Hepatocyte (in vitro differentiated cells): ENCODE results near the gene PSMG4. TPM values are rescaled to one million over a fixed set of nuclear protein-coding genes. Genes with fewer than 3 reads are reported as not detected.

Source experiments
- DNase-seq: peaks from one replicate; pipeline ENCODE4 v3.0.0-alpha.2; 2016; ENCODE audit warnings: low spot score
- H2AFZ ChIP-seq: fragments of 200-600 bp; sonication (generic); 2 replicates; pipeline ENCODE4 v1.6.0; 2016; ENCODE audit warnings: antibody characterized with exemption, mild to moderate bottlenecking
- H3K27ac ChIP-seq: fragments of 200-600 bp; sonication (generic); 2 replicates; pipeline ENCODE4 v1.5.1; 2016; ENCODE audit warnings: mild to moderate bottlenecking
- H3K27me3 ChIP-seq: fragments of 200-600 bp; sonication (generic); 2 replicates; pipeline ENCODE4 v1.6.1; 2016
- H3K36me3 ChIP-seq: fragments of 200-600 bp; sonication (generic); replicated peaks from 2 replicates; pipeline ENCODE4 v1.5.1; 2016; ENCODE audit warnings: low read depth; ENCODE audit not compliant: insufficient read depth
- H3K4me1 ChIP-seq: fragments of 200-600 bp; sonication (generic); 2 replicates; pipeline ENCODE4 v1.5.1; 2016; ENCODE audit warnings: mild to moderate bottlenecking, moderate library complexity; ENCODE audit not compliant: insufficient read depth
- H3K4me2 ChIP-seq: fragments of 200-600 bp; sonication (generic); 2 replicates; pipeline ENCODE4 v1.6.0; 2016
- H3K4me3 ChIP-seq: fragments of 200-600 bp; sonication (generic); 2 replicates; pipeline ENCODE4 v1.5.1; 2016; ENCODE audit warnings: mild to moderate bottlenecking
- H3K79me2 ChIP-seq: fragments of 200-600 bp; sonication (generic); 2 replicates; pipeline ENCODE4 v1.6.0; 2017; ENCODE audit warnings: mild to moderate bottlenecking
- H3K9me2 ChIP-seq: fragments of 200-600 bp; sonication (generic); replicated peaks from 2 replicates; pipeline ENCODE4 v1.6.0; 2017; ENCODE audit warnings: mild to moderate bottlenecking; ENCODE audit not compliant: insufficient read depth
- H3K9me3 ChIP-seq: fragments of 200-600 bp; sonication (generic); 2 replicates; pipeline ENCODE4 v1.5.1; 2016; ENCODE audit warnings: low read depth, mild to moderate bottlenecking
- H4K20me1 ChIP-seq: fragments of 200-600 bp; sonication (generic); 2 replicates; pipeline ENCODE4 v1.6.0; 2016; ENCODE audit warnings: mild to moderate bottlenecking; ENCODE audit not compliant: insufficient read depth, poor library complexity, severe bottlenecking
- EZH2 ChIP-seq: fragments of 200-600 bp; sonication (generic); IDR thresholded peaks from 2 replicates; pipeline ENCODE4 v1.6.1; 2016; ENCODE audit warnings: antibody characterized with exemption, mild to moderate bottlenecking, borderline replicate concordance
- EZH2phosphoT487 ChIP-seq: fragments of 200-600 bp; sonication (generic); IDR thresholded peaks from one replicate; pipeline ENCODE4 v1.6.1; 2018; ENCODE audit warnings: antibody characterized with exemption, mild to moderate bottlenecking, low read depth, moderate library complexity; ENCODE audit not compliant: unreplicated experiment, severe bottlenecking
- WGBS: methylation state at CpG from one replicate; pipeline ENCODE4 v1.1.6; 2016; ENCODE audit warnings: low lambda C conversion rate; ENCODE audit errors: missing lambda C conversion rate; 5-methylcytosine and 5-hydroxymethylcytosine counted together
- polyA plus RNA-seq: library from polyadenylated mRNA; unstranded; fragments of >200 nt; fragmentation: Nextera tagmentation; extraction: Ambion mirVana; gene quantifications from 2 replicates; pipeline ENCODE4 v1.2.1, GENCODE V29; 2016
- total RNA-seq: library from RNA; depleted of rRNA; stranded (reverse); fragments of >200 nt; gene quantifications from 2 replicates; pipeline ENCODE4 v1.2.3, GENCODE V29; 2014
- TF ChIP-seq, protein P1 (sequence below): fragments of 200-600 bp; sonication (generic); IDR thresholded peaks from 2 replicates; pipeline ENCODE4 v1.5.1; 2016; ENCODE audit warnings: antibody characterized with exemption, mild to moderate bottlenecking; ENCODE audit not compliant: poor library complexity

PSMG4 gene
- total and polyA plus RNA-seq, 2 experiments from 2014 or later, result 15.5 to 26.4 TPM

DNA sequence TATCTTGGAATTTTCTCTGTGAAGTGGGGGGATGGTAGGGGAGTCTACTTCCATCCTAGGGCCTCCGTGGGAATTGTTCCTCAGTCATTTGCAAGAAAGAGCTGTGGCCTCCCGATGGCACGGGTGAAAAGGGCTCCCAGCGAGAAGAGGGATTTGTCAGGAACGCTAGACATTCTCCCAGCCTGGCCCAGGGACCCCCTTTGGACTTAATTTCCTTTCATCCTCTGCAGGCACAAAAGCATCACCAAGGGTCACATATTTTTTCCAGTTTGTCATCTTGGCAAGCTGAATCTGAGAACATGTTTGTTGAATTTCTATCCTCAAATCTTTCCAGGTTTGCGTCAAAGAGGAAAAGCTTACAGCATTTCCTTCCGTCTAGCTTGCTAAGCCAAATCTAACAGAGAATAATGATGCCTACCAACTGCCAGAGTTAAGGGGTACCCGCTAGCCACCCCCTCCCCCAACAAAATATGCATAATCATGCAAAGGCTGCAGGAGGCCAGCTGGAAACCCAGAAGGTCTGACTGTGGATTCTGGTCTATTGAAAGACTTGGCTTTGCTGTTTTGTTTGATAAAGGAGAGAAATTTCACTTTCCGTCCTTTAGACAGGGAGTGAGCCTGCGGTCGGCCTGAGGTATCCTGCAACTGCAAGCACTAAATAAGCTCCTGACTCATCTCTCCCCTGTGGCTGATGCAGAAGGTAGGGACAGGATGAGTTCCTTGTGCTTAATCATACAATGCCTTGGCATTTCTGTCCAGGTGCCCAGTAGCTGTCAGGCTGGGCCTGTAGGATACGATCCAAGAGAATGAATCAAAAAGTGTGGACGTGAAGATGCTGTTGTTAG is 23.1 kb downstream of the PSMG4 start:
- TF ChIP-seq, protein P1, sequence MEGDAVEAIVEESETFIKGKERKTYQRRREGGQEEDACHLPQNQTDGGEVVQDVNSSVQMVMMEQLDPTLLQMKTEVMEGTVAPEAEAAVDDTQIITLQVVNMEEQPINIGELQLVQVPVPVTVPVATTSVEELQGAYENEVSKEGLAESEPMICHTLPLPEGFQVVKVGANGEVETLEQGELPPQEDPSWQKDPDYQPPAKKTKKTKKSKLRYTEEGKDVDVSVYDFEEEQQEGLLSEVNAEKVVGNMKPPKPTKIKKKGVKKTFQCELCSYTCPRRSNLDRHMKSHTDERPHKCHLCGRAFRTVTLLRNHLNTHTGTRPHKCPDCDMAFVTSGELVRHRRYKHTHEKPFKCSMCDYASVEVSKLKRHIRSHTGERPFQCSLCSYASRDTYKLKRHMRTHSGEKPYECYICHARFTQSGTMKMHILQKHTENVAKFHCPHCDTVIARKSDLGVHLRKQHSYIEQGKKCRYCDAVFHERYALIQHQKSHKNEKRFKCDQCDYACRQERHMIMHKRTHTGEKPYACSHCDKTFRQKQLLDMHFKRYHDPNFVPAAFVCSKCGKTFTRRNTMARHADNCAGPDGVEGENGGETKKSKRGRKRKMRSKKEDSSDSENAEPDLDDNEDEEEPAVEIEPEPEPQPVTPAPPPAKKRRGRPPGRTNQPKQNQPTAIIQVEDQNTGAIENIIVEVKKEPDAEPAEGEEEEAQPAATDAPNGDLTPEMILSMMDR, result no peak
- TF ChIP-seq EZH2phosphoT487, result no peak
- TF ChIP-seq EZH2, result no peak
- Histone ChIP-seq H3K4me1 (no peaks in the 10 kb centered on the region), H3K9me3 (no peaks in the 10 kb centered on the region), H3K9me2 (no peaks in the 10 kb centered on the region), H3K27ac (peak overlapping the region; percentile 14), H3K27me3 (no peaks in the 10 kb centered on the region), H2AFZ (no peak overlapping the region), H3K36me3 (no peaks in the 10 kb centered on the region), H3K4me3 (no peak overlapping the region), H3K4me2 (no peak overlapping the region), H4K20me1 (no peaks in the 10 kb centered on the region), H3K79me2 (no peaks in the 10 kb centered on the region)
- WGBS, result 70% methylated on average over 13 of the region's 13 CpGs
- DNase-seq, result no peak

DNA sequence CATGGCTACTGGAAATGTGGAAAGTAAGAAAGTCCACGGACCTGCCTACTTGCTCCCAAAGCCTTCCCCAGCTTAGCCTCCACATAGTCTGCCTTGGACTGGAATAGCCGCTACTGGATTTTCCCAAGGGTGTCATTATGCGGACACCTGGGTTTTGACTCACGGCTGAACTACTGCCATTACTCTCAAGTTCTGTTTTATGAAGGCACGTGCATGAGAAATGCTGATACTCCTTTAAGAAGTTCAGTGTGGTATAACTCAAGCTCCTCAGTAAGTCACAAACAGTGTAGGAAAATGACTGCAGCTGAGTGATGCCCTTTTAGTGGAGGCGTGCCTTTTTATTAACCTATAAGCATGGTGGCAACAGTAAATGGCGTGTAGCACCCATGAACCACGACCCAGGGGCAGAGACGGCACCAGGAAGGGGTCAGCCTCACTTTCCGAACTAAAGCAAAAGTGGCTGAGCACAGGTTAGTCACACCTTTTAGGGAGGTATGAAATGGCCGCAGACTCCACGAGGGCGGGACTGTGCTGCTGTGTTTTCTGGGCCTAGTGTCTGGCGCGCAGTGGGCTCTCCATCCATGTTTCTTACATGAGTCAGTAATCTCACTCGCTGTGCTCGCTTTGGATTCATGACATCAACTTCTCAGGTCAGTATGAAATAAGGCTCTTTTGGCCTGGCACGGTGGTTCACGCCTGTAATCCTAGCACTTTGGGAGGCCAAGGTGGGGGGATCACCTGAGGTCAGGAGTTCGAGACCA is 23.9 kb downstream of the PSMG4 start:
- TF ChIP-seq EZH2phosphoT487 (no peak), EZH2 (no peak)
- TF ChIP-seq, protein P1, result no peak
- Histone ChIP-seq H3K4me3 (no peak overlapping the region), H3K4me2 (no peak overlapping the region), H3K27me3 (no peaks in the 10 kb centered on the region), H3K79me2 (no peaks in the 10 kb centered on the region), H3K27ac (peak overlapping the region; percentile 14), H3K9me2 (no peaks in the 10 kb centered on the region), H4K20me1 (no peaks in the 10 kb centered on the region), H3K9me3 (no peaks in the 10 kb centered on the region), H3K36me3 (no peaks in the 10 kb centered on the region), H3K4me1 (no peaks in the 10 kb centered on the region), H2AFZ (no peak overlapping the region)
- 93% methylated on average over 20 of the region's 20 CpGs for WGBS
- DNase-seq, result no peak

DNA sequence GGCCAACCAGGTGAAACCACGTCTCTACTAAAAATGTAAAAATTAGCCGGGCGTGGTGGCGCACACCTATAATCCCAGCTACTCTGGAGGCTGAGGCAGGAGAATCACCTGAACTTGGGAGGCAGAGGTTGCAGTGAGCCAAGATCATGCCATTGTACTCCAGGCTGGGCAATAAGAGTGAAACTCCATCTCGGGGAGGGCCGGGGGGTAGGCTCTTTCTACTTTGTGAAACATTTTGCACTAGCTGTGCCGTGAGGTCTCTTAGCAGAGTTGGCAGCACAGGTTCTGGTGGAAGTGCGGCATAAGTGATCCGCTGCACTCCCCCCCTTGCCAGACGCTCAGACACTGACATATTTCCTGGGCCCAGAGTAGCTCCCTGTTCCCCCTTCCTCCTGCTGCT is 24.5 kb downstream of the PSMG4 start:
- 97% methylated on average over 10 of the region's 10 CpGs for WGBS
- no peaks in the 10 kb centered on the region for H3K4me1 ChIP-seq
- H3K9me3 ChIP-seq, result no peaks in the 10 kb centered on the region
- no peaks in the 10 kb centered on the region for H3K36me3 ChIP-seq
- H3K79me2 ChIP-seq, result no peaks in the 10 kb centered on the region
- no peak overlapping the region for H3K27ac ChIP-seq
- H4K20me1 ChIP-seq, result no peaks in the 10 kb centered on the region
- DNase-seq, result no peak
- no peak overlapping the region for H3K4me2 ChIP-seq
- no peak overlapping the region for H3K4me3 ChIP-seq
- no peak for TF ChIP-seq EZH2phosphoT487
- no peak for TF ChIP-seq EZH2
- TF ChIP-seq, protein P1, result no peak
- no peaks in the 10 kb centered on the region for H3K9me2 ChIP-seq
- no peaks in the 10 kb centered on the region for H3K27me3 ChIP-seq
- no peak overlapping the region for H2AFZ ChIP-seq
